Measurements from ENCODE around the gene CRYBG1.
A peak's percentile ranks its signal among the peaks of the same experiment; 100 is the strongest.
"Not testable (repeated sequence)": the region's sequence is repeated elsewhere in the genome, so short reads cannot be mapped to it uniquely, and the experiment has no call there.

The CRYBG1 gene

DNA sequence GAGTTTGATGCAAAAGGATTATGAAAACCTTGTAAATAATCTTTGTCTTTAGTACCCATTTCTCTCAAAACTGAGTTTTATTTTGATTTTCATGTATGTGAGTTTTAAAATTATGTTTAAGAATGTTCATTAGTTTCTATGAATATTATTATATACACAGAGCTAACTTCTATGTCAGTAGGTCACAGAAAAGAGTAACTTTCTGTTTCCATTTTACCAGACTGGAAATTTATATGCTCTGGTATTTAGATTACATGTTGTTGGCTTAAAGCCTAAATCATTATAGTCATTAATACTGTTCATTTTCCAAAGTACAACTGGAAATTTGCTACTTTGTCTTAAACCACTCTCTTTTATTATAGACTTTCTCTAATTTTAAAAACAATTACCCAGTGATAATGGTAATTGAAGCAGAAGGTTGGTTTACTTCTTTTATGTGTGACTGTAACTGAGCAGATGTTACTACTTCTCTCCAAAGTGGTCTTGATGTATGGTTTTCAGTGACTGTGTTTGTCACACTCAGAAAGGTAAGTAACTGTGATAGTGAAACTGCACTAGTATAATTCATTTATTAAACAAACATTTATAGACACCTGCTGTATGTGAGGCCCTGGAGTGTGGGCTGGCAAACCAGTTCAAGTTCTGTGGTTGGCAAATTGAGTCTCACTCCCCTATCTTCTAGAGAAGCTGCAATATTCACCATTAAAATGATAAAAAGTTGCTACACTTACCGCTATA, 13.2 kb downstream of the CRYBG1 start:
- no peak for DNase-seq

DNA sequence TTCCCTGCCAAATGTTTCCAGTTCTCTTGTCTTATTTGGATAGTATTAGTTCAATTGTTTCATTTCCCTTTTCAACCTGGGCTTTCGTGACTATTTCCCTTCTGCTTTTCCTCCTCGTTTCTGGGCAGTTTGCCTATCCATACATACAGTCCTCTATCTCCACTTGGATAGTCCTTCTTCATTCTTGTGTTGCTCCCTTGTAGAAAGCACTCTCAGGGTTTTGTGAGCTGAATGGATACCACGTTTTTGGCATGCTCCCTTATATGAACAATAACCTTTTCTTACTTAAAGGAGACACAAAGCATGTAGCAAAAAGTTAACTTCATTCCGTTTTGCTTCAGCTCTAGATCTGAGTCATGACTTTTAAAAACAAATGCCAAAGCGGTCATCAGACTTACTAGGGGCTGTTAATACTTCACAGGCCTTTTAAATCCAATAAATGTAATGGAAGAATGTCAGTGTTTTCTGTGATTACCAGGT, 16.6 kb downstream of the CRYBG1 start:
- DNase-seq = no peak

DNA sequence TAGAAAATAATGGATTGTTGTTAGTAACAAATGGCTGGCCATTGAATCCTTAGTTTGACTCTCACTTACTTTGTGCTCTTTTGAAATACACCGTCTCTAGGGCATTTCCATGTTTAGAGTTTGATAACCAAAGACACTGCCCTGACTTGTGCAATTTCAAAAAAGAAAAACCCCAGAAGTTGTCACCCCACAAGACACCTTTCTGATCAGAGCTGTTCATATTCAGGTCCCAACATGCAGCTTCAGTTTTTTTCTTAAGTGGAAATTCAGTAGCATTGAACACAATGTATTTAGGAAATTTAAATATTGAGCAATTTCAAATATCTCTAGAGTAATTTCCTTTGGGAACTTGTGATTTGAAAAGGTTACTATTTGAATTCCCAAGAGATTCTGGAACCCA, 19.4 kb downstream of the CRYBG1 start:
- DNase-seq = no peak

DNA sequence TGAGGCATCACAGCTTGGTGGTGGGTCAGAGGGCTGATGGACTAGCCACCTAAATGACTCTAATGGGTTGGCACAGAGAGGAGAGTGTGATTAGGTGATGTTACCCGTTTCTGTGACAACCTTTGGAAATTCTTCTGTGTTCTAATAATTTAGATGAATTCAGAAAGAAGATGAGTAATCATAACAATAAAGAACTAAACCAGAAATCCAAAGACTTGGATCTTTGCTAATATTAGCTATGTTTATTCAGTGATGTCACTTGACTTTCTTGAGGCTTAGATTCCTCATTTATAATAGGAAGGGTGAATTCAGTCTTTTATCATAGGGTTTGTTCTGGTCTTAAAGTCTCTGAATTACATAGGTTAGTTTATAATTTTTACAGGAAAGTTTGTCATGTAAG, 19.9 kb downstream of the CRYBG1 start:
- no peak for DNase-seq

DNA sequence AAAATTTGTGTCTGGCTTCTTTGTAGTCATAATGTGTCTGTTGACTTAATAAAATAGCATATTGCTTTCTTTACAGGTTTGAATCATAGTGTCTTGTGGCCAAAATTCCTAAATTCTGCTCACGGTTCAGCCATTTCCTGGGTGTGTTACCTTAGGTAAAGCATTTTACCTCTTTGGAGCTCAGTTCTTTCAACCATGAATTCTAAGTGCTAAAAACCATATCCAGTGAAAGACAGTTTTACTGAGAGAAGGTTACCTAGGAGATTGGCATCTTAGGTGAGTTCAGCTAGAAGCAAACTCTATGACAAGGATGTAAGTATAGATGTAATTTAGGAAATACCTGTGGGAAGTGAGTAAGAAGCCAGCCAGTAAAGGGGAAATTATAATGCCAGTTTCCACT, 20.7 kb downstream of the CRYBG1 start:
- no peak for DNase-seq

DNA sequence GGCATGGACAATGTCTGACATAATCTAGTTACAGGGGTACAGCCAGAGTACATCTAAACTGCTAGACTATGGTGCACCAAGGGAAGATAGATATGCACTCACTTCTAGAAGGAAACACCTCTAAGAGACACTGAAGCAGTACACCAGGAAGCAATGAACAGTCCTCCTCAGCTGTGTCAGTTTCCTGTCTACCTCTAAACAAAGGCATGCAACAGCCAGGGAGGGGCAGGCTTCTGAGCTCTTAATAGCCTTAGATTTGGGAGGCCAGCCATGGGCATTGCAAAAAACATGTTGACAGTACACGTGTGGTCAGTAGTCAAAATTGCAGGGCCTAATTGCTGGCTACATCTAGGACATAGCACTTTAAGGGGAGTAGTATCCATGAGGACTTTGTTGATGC, 21.4 kb downstream of the CRYBG1 start:
- no peak for DNase-seq

DNA sequence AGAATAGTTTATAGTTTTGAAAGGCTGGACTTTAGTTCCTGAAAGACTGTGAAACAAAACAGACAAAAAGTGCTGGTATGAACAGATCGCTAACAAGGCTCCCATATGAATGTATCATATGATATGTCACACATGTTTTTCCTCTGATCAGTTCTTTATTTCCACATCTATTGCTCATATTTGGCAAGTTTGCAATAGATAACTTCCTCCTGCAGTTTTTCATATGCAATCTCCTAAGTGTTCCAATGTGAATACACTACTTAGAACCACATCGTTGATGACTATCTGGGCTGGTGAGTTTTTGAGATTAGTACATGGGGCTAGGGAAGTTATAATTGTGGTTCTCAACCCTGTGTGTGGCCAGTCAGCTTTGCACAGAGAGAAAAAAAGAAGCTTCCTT, 23.1 kb downstream of the CRYBG1 start:
- no peak for DNase-seq

DNA sequence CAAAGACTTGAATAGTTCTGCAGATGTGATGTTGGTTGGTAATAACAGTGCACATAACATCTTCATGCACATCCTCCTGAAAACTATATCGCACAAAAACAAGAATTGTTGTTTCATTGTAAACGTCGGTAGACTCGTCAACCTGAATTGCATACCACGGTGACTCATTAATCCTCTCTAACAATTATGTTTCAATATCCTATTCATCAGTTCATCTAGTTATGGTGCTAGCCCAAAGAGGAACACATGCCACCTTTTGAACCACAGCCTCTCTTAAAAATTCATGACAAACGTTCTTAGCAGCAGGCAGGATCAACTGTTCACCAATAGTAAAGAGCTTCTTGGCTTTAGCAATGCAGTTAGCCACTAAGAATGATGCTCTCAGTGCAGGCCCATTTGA, 25.0 kb downstream of the CRYBG1 start:
- no peak for DNase-seq

DNA sequence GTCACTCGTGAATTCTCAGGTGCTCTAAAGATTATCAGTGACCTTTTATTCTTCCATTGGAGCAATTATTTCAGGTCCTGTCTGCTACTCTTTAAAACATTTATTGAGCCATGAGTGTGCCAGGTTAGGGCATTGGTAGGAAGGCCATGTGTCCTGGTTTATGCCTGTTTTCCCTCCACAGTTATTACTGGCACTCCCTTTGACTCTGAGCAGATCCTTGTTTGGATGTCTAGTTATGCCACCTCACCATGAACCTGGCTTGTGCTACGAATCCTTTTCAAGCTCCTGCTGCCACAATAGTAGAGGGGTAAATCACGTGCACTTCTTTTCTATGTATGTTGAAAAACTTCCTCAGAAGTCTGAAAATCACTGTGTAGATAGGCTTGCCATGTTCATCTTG, 27.4 kb downstream of the CRYBG1 start:
- no peak for DNase-seq

DNA sequence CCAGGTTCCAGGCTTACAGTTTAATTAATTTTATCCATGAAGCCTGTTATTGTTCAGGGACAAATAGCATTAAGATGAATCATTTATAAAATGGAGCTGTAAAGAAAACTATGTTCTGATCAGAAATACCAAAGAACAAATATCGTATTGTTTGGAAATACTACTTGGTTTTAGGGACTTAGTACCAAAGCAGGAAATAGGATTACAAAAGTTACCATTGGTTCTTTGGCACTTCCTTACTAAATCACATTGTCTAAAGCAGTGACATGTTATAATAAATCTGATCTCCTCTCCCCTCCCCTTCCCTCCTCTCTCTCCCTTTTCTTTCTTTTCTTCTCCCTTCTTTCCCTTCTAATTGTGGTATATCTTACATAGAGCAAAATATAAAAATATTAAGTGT, 29.6 kb downstream of the CRYBG1 start:
- no peak for DNase-seq

DNA sequence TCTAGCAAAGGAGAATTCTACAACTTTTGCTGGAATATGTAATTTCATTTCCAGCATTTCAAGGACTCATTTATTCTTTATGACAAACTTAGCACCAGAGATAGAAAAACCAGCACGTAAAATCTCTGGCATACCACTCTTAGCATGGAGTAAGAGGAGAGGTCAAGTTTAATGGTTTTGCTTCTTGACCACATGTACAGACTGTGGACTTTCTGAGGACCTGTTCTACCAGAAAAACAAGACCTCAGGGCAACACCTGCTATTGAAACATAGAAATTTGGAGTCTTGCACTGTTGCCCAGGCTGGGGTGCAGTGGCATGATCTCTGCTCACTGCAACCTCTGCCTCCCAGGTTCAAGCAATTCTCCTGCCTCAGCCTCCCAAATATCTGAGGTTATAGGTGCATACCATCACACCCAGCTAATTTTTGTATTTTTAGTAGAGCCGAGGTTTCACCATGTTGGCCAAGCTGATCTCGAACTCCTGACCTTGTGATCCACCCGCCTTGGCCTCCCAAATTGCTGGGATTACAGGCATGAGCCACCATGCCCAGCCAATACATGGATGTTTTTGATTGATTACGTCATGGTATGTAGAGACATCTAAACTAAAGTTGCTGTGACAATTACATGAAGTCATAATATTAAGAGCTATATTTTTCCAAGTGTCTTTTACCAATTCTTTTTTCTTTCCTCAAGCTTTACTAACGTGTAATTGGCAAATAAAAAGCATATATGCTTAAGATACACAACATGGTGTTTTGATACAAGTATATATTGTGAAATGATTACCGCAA, 36.1 kb downstream of the CRYBG1 start:
- no peak for DNase-seq

DNA sequence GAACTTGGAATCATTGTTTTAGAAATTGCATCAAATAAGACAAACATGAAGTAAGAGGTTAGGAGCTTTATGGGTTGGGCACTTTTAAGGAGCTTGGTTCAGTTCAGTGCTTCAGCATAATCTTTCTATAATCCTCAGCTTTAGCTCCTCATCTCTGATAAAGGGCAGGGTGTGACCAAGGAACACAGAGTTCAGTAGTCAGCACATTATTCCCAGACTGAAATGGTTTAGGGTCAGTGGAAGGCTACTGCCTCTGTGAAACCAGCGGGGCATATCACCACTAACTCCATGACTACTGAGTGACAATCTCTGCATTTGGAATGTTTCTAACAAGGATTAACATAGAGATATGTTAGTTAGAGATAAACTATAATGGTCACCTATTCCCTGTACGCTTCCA, 36.9 kb downstream of the CRYBG1 start:
- DNase-seq = no peak

DNA sequence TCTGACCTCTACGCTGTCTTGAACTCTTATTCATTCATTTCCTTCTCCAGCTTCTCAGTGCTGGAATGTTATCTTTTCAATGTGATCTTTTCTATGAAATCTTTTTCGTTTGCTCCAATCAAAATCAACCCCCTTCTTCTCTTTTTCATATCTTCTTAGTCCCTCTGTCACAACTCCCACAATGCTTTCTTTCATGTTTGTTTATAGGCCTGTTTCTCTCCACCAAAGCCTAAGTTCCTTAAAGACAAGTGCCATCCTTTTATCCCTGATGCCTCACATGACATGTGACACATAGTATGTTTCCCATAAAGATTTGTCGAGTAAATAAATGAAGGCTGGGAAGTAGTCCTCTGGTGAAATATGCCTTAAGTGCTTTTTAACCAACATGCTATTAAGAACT, 38.1 kb downstream of the CRYBG1 start:
- no peak for DNase-seq

DNA sequence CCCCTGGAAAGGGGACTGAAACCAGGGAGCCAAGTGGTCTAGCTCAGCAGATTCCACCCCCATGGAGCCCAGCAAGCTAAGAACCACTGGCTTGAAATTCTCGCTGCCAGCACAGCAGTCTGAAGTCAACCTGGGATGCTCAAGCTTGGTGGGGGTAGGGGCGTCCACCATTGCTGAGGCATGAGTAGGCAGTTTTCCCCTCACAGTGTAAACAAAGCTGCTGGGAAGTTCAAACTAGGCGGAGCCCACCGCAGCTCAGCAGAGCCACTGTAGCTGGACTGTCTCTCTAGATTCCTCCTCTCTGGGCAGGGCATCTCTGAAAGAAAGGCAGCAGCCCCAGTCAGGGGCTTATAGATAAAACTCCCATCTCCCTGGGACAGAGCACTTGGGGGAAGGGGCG, 44.5 kb downstream of the CRYBG1 start:
- DNase-seq = not testable (repeated sequence)

DNA sequence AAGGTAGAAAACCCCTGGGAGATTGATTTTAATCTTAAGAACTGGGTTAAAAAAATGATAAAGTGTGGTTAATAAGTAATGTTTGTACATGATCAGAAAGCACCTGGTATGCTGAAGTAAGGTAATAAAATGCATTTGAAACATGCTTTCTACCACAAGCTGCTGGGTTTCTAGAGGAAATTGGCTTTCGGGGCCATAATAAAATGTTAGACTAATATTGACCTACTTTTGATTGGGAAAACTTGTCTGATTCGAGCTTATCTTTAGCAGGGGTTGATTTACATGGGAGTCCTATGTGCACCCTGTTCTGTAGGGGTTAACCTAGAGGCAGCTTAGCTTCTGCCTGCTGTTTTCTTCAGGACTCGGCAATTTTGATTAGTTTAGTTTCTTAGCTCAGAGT, 50.5 kb downstream of the CRYBG1 start:
- no peak for DNase-seq

DNA sequence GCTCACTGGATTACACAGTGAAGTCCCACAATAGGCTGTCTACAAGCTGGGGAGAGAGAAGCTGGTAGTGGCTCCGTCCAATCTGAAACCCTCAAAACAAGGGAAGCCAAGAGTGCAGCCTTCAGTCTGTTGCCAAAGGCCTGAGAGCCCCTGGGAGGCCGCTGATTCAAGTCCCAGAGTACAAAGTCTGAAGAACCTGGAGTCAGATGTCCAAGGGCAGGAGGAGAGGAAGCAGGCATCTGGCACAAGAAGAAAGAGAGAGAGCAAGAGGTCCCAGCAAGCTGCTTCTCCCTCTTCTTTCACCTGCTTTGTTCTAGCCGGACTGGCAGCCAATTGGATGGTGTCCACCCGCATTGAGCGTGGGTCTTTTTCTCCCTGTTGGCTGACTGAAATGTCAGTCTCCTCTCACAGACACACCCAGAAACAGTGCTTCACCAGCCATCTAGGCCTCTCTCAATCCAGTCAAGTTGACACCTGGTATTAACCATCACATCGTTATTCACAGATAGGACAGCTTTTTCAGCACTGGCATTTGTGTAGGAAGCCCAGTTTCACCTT, 51.2 kb downstream of the CRYBG1 start:
- no peak for DNase-seq

DNA sequence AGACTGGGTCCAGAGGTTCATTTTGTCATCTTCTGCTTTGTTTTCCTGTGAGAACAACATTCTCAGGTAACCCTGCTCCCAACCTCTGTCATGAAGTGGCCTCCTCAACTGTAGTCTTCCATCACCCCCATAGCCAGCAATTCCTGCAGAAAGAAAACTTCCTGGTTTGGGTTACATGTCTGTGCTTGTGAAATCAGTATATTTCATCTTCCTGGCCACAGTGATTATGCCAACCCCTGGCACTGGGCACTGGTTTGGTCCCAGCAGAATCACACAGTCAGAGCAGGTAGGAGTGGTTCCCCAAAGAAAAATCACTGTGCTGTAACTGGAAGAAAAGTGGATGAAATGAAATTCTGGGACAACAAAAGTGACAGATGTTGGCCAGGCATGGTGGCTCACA, 52.5 kb downstream of the CRYBG1 start:
- DNase-seq = no peak

DNA sequence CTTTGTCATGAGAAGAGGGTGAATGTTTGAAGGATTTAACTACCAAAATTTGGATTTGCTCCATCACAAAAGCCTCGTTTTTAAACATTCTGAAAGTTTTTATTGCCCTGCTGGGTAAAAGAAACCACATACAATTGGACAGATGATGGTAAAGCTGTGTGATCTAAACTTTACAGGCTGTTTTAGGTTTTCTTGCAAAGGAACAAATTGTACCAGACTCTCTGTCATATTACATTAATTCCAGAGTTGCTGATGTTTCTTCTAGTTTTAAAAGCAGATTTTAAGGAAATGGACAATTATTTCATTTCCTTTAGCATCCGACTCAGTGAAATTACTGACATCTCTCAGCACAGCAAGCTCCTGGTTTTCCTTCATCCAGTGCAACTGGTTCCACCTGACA, 53.2 kb downstream of the CRYBG1 start:
- DNase-seq = no peak

DNA sequence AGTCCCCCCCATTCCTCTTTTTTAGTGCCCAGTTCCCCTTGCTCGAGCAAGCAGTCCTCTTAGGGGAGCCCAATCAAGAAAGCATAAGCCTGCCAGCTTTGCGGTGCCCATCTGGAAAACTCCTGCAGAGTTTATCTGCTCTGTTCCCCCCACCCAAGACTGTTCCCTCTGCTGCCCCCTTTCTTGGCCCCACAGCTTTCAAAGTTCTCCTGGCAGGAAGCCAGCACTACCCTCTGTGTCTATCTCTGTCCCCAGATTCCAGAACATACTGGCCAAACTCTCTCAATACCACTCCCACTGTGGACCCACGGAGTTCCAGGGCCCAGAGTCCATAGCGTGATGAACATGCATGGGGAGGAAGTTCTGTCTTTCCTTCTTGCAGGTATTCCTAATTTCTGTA, 55.4 kb downstream of the CRYBG1 start:
- no peak for DNase-seq

DNA sequence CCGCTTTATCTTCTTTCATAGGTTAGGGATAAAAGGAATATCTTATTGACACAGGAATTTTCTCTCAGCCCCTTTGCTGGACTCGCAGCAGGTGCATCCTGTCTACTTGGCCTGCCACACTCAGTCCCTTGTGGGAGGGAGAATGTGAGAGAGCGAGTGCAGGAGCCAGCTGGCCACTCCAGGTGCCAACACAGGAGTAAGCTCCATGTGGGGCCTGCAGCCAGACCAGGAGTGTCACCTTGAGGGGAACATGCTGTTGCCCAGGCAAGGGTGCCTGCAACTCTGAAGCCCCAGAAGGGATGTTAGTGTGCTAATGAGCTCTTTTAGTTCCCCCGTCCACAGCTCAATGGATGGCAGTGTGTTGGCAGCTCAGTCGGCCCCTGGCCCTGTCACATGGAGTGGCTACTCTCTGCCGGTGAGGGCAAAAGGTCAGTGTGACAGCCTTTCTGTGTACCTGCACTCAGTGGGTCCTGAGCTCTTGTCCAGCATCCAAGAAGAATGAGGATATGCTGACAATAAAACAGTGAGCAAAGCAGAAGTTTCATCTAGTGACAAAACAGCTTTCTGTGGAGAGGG, 57.1 kb downstream of the CRYBG1 start:
- peak in 1 of 2 experiments; percentile 31 for DNase-seq

DNA sequence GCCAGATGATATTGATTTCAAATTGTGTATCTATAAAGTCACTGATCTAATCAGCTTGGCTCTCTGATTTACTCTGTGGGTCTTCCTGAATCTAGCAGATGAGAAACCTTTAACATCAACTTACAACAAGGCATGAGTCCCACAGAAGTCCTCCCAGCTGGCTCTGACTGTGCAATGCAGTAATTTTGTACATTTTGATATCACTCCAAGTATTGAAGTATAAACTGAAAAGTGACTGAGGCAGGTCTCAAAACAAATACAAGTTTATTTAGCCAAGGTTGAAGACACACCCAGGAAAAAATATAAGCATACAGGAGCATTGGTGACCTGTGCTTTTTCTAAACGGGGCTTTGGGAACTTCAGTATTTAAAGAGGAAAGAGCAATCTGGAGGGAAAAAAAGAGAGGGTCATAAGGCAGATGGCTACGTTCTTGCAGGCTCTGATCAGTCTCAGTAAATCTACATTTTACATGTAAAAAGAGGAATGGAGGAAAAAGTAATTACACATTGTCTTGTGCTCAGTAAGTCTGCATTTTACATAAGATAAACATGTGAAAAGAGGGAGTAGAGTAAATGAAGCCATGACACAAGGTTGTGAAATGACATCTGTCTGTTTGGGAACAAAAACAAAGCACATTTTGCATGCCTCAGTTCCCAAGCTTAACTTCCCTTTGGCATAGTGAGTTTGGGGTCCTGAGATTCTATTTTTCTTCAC, 59.5 kb downstream of the CRYBG1 start:
- DNase-seq = no peak

DNA sequence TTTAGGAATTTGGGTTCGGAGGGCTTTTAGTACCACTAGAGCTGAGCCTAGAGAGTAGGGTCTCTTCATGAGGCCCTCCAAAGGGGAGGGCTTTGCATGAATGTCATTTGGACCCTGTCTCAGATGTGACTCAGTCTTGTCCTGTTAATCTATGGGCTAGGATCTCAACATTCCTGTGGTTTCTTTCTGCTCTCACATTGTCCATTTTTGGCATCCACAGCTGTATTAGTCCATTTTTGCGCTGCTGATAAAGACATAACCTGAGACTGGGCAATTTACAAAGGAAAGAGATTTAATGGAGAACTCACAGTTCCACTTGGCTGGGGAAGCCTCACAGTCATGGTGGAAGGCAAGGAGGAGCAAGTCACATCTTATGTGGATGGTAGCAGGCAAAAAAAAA, 61.0 kb downstream of the CRYBG1 start:
- no peak for DNase-seq

DNA sequence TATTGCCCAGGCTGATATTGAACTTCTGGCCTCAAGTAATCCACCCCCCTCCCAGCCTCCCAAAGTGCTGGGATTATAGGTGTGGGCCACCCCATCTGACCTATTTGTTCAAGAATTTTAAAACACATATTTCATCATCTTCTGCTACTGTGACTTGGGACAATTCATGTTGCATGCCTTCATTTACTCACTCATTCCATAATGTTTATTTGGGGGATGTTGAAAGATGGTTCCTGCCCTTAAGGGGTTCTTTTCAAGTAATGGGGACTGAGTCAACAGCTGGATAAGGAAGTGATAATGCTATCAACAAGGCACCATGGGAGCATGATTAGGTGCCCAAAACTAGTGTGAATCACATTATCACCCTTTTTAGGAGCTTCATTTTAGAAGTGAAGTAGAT, 62.0 kb downstream of the CRYBG1 start:
- DNase-seq = no peak
